NCI-H446 (cell line): ENCODE data around the gene INKA1.
"Not testable (repeated sequence)": the region's sequence is repeated elsewhere in the genome, so short reads cannot be mapped to it uniquely, and the experiment has no call there.

ENCODE experiments used
- DNase-seq, 2 experiments: peaks; one replicate each; lab custom pipeline; 2025; lab: John Stamatoyannopoulos, UW

Gene INKA1

DNA sequence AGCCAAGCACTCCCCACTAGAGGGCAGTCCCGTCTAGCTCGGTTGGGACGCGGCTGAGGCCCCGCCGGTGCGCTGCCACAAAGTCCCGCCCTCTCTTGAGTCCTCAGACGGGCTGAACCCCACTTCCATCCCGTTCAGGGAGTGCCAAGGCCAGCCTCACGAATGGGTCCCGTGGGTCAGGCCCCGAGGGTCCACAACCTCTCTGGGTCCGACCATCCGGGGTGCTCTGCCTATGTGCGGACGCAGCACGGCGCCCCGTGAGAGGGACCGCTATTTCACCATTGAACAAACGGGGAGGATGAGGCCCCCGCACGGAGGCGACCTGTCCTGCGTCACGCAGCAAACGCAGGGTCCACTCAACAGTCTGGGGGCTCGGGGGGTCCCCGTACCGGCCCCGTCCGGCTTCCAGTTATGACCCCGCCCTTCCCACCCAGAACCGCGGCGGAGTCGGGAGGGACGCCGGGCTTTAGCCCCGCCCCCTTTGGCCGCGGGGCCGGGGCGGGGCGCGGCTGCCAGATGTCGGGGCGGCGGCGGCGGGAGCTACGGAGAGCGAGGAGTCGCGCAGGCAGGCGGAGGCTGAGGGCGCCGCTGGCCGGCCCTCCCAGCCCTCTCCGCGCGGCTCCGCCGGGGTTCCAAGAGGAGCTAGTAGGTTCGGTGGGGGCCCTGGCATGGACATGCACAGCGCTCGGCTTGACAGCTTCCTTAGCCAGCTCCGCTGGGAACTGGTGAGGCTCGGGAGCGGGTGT lies at the start of gene INKA1:
Gene INKA1, plus strand, starts transcription at position 543 of the 746 bp plus-strand sequence. Its CDS starts 132 bp downstream, at position 675.
- DNase-seq = peak; percentile 59 to 75

DNA sequence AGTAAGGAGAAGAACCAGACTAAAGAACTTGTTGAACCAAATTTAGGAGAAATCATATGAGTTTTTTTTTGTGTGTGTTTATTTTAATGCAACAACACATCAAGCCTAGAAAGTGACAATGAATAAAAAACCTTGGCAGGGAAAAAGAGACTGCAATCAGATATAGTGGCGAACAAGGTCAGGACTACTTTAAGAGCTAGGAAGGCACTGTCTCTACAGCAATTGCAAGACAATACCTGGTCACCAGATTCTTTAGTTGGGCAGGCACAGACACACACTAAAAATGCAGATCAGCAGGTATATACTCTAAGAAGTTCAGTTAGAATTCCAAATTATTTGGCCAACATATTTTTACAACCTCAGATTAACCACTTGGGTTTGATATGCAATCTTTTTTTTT lies 48.5 kb upstream of the INKA1 start:
- DNase-seq = no peak

DNA sequence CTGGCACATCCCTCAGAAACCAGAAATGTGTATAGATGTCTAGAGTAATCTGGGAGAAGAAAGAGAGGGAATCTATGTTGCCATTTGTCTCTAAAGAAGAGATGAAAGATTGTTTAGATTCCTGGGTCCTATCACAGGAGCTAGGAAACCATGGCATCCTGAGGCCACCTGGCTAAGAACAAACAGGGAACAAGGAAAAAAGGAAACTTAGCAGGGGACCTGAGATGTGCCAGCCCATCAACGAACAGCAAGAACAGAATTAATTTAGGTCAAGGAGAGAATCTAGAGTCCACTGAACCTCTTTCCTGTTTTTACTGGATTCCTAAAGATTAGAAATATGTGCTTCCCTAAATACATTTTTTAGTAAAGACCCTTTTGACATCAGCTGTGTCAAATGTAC lies 47.0 kb upstream of the INKA1 start:
- no peak for DNase-seq

DNA sequence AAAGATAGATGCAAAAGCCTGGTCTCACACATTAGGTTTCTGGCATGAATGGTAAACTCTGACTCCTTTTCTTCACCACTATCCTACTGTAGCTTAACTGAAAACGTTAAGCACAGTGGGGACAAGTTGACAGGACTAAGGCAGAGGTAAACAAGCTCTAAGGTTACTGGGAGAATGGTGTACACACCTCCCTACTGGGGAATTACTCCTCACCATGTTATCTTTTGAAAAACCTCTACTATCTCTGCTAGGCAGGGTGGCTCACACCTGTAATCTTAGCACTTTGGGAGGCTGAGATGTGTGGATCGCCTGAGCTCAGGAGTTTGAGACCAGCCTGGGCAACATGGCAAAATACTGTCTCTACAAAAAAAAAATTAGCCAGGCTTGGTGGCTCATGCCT lies 45.9 kb upstream of the INKA1 start:
- DNase-seq = no peak

DNA sequence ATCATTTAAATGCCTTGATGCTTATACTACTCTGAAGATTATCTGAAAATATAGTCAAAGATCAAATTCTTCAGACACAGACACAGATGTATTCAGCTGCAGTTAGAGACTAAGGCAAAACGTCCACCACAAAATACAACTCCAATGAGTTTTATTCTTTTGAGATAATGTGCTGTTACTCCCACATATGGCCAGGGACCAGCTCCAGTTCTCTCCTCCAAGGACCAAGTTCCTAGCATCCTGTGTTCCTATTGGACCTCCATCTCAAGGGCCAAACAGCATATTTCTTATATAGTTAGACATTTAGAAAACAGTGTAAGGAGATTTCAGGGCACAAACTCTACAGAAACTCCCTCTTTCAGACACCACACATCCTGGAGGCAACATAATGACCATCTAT lies 43.8 kb upstream of the INKA1 start:
- DNase-seq = no peak

DNA sequence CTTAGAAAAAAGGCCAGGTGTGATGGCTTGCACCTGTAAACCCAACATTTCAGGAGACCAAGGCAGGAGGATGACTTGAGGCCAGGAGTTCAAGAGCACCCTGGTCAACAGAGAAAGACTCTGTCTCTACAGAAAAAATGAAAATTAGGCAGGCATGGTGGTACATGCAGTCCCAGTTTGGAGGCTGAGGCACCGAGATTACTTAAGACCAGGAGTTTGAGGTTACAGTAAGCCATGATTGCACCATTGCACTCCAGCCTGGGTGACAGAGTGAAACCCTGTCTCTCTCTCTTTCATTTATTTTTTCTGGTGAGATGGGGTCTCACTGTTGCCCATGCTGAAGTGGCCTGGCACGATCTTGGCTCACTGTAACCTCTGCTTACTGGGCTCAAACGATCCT lies 41.4 kb upstream of the INKA1 start:
- no peak for DNase-seq

DNA sequence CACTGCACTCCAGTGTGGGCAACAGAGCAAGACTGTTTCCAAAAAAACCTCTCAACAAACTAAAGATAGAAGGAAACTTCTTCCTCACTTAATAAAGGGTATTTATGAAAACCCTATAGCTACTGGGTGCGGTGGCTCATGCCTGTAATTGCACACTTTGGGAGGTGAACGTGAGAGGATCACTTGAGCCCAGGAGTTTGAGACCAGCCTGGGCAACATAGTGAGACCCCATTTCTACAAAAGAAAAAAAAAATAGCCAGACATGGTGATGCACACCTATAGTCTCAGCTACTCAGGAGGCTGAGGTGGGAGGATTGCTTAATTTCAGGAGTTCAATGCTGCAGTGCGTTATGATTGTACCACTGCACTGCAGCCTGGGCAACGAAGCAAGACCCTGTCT lies 39.1 kb upstream of the INKA1 start:
- DNase-seq = no peak

DNA sequence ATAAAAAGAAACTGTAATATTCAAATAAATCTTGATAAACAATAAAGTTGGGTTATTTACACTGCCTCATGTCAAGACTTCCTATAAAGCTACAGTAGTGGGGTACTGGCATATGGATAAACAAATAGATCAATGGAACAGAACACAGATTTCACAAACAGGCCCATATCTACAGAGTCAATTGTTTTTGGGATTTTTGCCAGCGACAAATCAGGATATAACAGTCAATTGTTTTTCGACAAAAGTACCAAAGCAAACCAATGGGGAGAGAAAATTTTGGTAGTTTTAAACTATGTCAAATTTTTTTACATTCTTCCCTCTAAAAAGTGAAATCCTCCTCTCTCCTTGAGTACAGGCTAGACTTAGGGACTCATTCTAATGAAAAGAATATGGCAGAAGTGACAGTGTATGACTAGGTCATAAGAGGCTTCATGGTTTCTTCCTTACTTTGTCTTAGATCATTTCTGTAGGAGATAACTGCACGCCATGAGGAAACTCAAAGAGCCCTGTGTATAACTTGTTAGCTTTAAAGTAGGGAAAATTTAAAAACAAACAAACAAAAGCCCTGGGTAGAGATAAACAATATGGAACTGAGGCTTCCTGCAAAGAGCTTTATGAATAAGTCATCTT lies 33.7 kb upstream of the INKA1 start:
- no peak for DNase-seq

DNA sequence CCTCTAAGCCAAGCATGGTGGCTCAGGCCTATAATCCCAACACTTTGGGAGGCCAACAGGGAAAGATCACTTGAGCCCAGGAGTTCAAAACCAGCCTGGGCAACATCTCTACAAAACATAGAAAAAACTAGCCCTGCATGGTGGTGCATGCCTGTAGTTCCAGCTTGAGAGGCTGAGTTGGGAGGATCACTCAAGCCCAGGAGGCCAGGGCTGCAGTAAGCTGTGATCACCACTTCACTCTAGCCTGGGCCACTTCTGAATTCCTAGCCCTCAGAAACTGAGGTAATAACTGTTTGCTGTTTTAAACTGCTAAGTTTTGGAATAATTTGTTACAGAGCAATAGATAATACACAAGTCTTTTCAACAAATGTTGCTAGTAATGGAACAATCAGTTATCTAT lies 33.1 kb upstream of the INKA1 start:
- no peak for DNase-seq

DNA sequence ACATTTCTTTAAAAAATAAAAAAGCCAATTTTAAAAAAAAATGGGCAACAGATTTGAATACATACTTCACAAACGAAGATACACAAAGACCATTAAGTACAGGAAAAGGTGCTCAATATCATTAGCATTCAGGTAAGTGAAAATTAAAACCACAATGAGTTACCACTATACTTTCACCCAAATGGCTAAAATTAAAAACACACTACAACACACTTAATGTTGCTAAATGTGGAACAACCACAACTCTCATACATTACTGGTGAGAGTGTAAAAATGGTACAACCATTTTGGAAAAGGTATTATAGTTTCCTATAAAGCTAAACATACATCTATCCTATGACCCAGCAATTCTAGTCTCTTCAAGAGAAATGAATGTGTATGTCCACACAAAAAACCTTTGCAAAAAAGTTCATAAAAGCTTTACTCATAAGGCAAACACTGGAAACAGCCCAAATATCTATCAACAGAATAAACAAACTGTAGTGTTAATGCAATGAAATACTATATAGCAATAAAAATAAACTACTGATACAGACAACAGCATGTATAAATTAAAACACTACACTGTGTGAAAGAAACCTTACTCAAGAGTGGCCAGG lies 31.6 kb upstream of the INKA1 start:
- DNase-seq = no peak

DNA sequence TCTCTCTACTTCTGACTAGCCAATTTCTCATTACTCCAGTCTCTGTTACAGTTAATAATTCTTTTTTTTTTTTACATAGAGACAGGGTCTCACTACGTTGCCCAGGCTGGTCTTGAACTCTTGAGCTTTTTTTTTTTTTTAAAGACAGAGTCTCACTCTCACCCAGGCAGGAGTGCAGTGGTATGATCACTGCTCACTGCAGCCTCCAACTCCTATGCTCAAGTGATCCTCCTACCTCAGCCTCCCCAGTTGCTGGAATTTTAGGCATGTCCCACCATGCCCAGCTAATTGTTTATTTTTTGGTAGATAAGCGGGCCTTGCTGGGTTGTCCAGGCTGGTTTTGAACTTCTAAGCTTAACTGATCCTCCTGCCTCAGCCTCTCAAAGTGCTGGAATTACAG lies 30.4 kb upstream of the INKA1 start:
- DNase-seq = no peak

DNA sequence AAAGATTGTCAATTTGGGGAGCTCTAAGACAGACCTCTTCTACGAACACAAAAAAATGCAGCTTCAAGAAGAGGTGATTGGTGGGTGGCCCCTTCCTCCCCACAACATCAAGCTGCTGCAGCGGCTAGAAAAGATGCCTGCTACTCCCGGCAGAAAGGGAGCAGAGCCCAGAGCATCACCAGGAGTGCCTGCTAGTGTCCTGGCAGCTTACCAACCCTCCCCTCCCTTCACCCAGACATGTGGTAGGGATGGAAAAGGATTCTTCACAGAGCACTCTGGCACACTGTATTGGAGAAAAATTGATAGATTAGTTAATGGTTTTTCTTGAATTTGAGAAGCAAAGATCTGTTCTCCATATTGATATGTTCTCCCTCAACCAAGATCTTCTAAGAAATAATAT lies 27.5 kb upstream of the INKA1 start:
- peak in 1 of 2 experiments; percentile 27 for DNase-seq

DNA sequence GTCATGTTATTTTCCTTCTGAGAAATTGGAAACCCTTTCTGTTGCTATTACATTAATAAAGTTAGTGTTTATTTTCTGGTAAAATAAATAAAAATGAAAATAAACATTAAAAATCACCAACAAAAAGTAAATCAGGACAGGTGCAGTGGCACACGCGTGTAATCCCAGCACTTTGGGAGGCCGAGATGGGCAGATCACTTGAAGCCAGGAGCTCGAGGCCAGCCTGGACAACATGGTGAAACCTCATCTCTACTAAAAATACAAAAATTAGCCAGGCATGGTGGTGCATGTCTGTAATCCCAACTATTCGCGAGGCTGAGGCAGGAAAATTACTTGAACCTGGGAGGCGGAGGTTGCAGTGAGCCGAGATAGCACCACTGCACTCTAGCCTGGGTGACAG lies 27.0 kb upstream of the INKA1 start:
- not testable (repeated sequence) for DNase-seq

DNA sequence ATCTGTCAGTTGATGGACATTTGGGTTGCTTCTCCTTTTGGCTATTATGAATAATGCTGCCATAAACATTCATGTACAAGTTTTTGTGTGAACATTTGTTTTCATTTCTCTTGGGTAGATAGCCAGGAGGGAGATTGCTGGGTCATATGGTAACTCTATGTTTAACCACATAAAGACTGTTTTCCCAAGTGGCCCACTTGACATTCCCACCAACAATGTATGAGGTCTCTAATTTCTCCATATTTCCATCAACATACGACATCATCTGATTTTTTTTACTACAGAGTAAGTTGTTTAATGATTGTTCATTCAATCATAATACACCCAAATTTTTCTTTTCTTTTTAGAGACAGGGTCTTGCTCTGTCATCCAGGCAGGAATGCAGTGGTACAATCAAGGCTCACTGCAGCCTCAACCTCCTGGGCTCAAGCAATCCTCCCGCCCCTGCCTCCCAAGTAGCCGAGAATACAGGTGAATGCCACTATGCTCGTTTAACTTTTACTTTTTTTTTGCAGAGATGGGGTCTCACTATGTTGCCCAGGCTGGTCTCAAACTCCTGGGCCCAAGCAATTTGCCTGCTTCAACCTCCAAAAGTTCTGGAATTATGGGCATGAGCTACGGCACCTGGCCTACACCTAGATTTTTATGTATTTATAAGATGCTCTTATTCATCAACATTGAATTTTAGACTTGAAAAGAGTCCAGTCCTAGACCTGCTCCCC lies 23.5 kb upstream of the INKA1 start:
- DNase-seq = no peak

DNA sequence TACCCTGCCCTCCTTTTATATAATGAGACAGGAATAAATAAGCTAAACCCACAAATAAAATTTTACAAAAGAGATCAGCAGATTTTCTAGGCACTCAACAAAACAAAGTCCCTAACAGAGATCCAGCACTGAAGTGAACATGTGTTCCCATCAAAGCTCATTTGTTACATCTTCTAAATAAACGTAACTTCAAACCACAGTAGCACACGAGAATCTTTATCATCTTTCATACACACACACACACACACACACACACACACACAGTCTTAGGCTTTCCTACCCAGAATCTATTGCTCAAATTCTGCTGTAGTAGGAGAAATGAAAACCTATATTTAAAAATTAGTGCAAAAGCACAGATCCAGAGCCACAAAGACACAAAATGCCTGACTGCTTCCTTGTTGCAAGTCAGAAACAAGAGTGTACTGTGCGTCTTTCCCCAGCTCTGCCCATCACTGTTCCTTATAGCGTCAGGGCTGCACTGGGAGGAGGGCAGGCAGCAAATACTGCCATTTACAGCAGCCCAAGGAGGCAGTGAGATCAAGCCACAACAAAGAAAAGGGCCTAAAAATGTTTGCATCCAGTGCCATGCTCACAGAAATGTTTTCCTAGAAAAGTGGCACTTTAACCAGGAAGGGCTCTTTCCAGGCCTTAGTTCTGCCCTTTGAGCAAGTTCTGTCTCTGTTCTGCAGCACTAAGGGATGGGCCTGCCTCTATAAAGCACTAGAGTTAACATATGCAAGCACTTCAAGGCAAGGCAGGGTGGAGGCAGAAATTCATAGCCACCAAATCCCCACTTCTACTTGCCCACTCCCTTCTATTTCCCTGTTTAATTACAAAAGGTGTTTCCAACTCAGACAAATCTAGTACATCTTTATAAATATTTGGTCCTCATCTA lies 22.7 kb upstream of the INKA1 start:
- DNase-seq = no peak

DNA sequence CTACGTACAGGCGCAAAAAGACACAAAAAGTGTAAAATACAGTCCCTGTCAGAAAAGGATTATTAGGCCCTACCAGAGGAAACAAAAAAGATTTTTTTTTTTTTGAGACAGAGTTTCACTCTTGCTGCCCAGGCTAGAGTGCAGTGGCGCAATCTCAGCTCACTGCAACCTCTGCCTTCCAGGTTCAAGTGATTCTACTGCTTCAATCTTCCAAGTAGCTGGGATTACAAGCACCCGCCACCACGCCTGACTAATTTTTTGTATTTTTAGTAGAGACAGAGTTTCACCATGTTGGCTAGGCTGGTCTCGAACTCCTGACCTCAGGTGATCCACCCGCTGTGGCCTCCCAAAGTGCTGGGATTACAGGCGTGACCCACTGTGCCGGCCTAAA lies 22.1 kb upstream of the INKA1 start:
- not testable (repeated sequence) for DNase-seq

DNA sequence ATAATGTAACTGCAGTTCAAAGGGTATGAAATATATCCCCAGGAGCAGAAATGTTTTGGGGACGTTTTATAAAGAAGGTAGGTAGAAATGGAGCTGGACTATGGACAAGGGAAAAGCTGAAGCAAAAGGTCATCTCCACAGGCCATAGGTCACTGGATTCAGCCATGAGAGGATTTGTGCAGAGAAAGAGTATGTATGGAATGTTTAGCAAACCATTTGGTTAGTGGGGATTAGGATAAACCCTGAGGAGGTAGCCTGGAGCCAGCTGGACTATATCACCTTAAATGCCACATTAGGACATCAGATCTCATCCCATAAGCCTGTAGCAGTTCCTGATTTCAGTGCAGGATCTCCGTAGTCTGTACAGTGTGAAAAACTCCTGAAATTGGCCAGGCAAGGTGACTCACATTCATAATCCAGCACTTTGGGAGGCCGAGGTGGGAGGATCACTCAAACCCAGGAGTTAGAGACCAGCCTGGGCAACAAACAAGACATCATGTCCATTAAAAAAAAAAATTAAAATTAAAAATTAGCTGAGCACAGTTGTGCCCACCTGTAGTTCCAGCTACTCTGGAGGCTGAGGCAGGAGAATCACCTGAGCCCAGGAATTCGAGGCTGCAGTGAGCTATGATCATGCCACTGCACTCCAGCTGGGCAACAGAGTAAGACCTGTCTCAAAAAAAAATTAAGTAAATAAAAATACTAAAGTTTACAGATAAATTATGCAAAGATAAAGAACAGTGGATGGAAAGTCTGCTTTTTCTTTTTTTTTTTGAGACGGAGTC lies 21.5 kb upstream of the INKA1 start:
- DNase-seq = no peak

DNA sequence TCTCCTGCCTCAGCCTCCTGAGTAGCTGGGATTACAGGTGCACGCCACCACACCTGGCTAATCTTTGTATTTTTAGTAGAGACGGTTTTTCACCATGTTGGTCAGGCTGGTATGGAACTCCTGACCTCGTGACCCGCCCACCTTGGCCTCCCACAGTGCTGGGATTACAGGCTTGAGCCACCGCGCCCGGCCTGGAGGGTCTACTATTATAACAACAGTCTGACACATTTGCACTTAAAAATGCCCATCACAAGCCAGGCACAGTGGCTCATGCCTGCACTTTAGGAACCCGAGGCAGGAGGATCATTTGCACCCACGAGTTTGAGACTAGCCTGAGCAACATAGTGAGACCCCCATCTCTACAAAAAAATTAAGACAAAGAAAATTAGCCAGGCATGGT lies 20.8 kb upstream of the INKA1 start:
- not testable (repeated sequence) for DNase-seq

DNA sequence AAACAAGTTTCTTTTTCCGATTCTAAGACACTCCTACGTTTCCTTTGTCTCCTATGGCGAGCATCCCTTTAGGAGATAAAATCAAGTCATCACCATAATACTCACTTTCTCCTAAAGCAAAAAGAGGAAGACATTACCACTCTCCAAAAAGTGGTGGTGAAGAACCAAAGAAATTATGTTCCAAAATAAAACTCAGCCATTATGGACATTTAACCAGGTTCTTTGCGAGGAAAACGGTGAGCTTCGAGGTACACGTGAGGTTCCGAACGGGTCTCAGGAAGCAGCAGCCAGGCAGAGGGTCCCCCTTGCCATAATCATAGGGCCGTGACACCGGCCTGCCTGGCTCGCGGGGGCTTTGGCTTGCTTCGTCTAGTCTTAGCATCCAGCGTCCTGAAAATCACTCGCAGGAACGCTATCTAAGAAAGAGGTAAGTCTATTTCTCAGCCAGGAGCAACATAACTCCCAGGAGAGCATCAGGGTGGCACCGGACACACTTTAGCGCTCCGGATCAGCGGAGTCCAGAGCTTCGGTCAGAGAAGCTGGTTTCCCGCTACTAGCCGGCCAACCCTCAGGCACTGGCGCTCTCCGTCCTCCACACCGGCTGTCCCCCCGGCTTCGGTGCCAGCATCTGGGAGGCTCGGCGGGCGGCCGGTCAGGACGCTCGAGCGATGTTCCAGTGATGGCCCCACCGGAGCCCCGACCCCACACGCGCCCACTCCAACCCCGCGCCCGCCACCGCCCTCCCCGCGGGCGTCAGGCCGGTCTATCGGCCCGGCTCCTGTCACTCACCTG lies 17.3 kb upstream of the INKA1 start:
- DNase-seq = no peak
